Neutrophil (primary cell): ENCODE data around the gene LCA5.

Source experiments
- H3K27ac ChIP-seq: fragments of 200-600 bp; sonication (generic); 2 replicates; pipeline ENCODE4 v1.5.1; 2016; ENCODE audit warnings: mild to moderate bottlenecking, moderate library complexity
- H3K27me3 ChIP-seq: fragments of 200-600 bp; sonication (generic); 2 replicates; pipeline ENCODE4 v1.6.0; 2016; ENCODE audit warnings: mild to moderate bottlenecking
- H3K36me3 ChIP-seq: fragments of 200-600 bp; sonication (generic); 2 replicates; pipeline ENCODE4 v1.5.1; 2017
- H3K4me1 ChIP-seq, 2 experiments: fragments of 200-600 bp in 1 of 2; sonication (generic) in 1 of 2; 1 replicate in 1 of 2; 2 replicates in 1 of 2; pipeline versions ENCODE4 v1.5.1 to v1.6.1; 2013 to 2016; ENCODE audit warnings: low read depth in 1 of 2, low read length in 1 of 2, mild to moderate bottlenecking in 1 of 2, moderate library complexity in 1 of 2; ENCODE audit not compliant: control insufficient read depth in 1 of 2, insufficient read depth in 1 of 2
- H3K4me3 ChIP-seq, 2 experiments: fragments of 200-600 bp in 1 of 2; sonication (generic) in 1 of 2; 1 replicate in 1 of 2; 2 replicates in 1 of 2; pipeline ENCODE4 v1.5.1; 2013 to 2016; ENCODE audit warnings: low read depth in 1 of 2, low read length in 1 of 2, mild to moderate bottlenecking in 1 of 2, moderate library complexity in 1 of 2
- H3K9me3 ChIP-seq: fragments of 200-600 bp; sonication (generic); 2 replicates; pipeline ENCODE4 v1.5.1; 2016
- TF ChIP-seq, protein P1 (sequence below): fragments of 200-600 bp; sonication (generic); IDR thresholded peaks from 2 replicates; pipeline ENCODE4 v1.5.1; 2016; ENCODE audit warnings: antibody characterized with exemption

LCA5 gene

DNA sequence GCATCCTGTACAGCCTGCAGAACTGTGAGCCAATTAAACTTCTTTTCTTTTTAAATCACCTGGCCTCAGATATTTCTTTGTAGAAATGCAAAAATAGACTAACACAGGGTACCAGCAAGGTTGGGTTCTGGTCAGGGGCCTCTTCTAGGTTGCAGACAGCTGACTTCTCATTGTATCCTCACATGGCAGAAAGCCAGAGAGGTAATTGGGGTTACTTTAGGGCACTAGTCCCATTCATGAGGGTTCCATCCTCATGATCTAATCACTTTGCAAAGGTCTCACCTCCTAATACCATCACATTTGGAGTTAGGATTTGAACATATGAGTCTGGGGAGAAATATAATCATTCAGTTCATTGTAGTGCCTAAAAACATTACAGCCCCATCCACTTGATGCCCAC, 101.5 kb downstream of the LCA5 start:
- H3K4me1 ChIP-seq, result no peaks in the 10 kb centered on the region
- H3K36me3 ChIP-seq, result no peaks in the 10 kb centered on the region
- no peak overlapping the region for H3K4me3 ChIP-seq
- TF ChIP-seq, protein P1, sequence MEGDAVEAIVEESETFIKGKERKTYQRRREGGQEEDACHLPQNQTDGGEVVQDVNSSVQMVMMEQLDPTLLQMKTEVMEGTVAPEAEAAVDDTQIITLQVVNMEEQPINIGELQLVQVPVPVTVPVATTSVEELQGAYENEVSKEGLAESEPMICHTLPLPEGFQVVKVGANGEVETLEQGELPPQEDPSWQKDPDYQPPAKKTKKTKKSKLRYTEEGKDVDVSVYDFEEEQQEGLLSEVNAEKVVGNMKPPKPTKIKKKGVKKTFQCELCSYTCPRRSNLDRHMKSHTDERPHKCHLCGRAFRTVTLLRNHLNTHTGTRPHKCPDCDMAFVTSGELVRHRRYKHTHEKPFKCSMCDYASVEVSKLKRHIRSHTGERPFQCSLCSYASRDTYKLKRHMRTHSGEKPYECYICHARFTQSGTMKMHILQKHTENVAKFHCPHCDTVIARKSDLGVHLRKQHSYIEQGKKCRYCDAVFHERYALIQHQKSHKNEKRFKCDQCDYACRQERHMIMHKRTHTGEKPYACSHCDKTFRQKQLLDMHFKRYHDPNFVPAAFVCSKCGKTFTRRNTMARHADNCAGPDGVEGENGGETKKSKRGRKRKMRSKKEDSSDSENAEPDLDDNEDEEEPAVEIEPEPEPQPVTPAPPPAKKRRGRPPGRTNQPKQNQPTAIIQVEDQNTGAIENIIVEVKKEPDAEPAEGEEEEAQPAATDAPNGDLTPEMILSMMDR, result no peak
- no peaks in the 10 kb centered on the region for H3K9me3 ChIP-seq
- no peaks in the 10 kb centered on the region for H3K27me3 ChIP-seq
- no peak overlapping the region for H3K27ac ChIP-seq
